ENCODE results near the gene CCDC170.

DNA sequence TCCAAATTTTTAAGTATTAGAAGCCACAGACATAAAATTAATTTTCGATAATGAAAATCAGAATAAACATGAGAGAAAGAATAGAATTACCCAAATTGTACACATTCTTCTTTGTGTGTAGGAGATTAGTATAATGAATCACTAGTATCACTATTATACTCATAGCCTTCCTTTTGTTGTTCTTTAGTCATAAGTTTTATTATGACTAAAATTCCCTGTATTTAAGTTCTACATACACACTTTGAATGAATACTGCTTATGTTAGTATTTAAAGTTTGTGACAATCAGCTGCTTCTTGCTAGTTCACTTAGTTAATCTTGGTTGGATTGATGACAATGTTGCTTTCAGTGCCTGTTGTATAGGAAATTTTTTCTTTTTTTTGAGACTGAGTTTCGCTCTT lies 72.7 kb downstream of the CCDC170 start:
- TF ChIP-seq, protein P1, sequence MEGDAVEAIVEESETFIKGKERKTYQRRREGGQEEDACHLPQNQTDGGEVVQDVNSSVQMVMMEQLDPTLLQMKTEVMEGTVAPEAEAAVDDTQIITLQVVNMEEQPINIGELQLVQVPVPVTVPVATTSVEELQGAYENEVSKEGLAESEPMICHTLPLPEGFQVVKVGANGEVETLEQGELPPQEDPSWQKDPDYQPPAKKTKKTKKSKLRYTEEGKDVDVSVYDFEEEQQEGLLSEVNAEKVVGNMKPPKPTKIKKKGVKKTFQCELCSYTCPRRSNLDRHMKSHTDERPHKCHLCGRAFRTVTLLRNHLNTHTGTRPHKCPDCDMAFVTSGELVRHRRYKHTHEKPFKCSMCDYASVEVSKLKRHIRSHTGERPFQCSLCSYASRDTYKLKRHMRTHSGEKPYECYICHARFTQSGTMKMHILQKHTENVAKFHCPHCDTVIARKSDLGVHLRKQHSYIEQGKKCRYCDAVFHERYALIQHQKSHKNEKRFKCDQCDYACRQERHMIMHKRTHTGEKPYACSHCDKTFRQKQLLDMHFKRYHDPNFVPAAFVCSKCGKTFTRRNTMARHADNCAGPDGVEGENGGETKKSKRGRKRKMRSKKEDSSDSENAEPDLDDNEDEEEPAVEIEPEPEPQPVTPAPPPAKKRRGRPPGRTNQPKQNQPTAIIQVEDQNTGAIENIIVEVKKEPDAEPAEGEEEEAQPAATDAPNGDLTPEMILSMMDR (conservative IDR thresholded peaks at IDR 0.05 in 1 of 2, IDR thresholded peaks at IDR 0.05 in 1 of 2; ENCODE audit: low read depth in 1 of 2, low read length in 2 of 2): no peak
- TF ChIP-seq EZH2 (IDR thresholded peaks at IDR 0.05; ENCODE audit: low read length, missing control alignments): no peak
